ENCODE results near the gene STKLD1.
"Not testable (repeated sequence)": the region's sequence is repeated elsewhere in the genome, so short reads cannot be mapped to it uniquely, and the experiment has no call there.

STKLD1 gene

GRCh38 chr9:133375724-133376654 lies at the start of gene STKLD1, which contains the start of gene SURF4:
TSS of gene STKLD1 (plus strand) at chr9:133376366. CDS start at chr9:133376474, 108 bp downstream.
TSS of gene SURF4 (minus strand) at chr9:133376060. CDS start at chr9:133375969, 91 bp downstream.
- Histone ChIP-seq H3K27ac (peak within 1 kb of the TSS; percentile 95 to 97), H3K4me3 (peak within 1 kb of the TSS; percentile 99)
- DNase-seq (ENCODE audit: low spot score), result peak; percentile 96
- TF ChIP-seq CTCF (IDR thresholded peaks at IDR 0.05), result no peak

GRCh38 chr9:133327021-133327420 lies 49.1 kb upstream of the STKLD1 start:
- DNase-seq (ENCODE audit: low spot score); H3K27ac ChIP-seq; H3K4me3 ChIP-seq: not testable (repeated sequence)

- no peak for TF ChIP-seq CTCF (IDR thresholded peaks at IDR 0.05)
- Histone ChIP-seq H3K27ac (no peak overlapping the region), H3K4me3 (no peak overlapping the region)
- DNase-seq (ENCODE audit: low spot score), result no peak
Observed at GRCh38 chr9:133327834-133328484, 48.2 kb upstream of the STKLD1 start.

- H3K27ac ChIP-seq; H3K4me3 ChIP-seq; DNase-seq (ENCODE audit: low spot score): not testable (repeated sequence)
Observed at GRCh38 chr9:133329306-133330156, 46.6 kb upstream of the STKLD1 start.

- Histone ChIP-seq H3K4me3 (no peak overlapping the region), H3K27ac (no peak overlapping the region)
- no peak for TF ChIP-seq CTCF (IDR thresholded peaks at IDR 0.05)
- DNase-seq (ENCODE audit: low spot score), result no peak
Observed at GRCh38 chr9:133331221-133331620, 44.9 kb upstream of the STKLD1 start.

GRCh38 chr9:133331641-133332380 lies 44.4 kb upstream of the STKLD1 start:
- DNase-seq (ENCODE audit: low spot score), result no peak

More at GRCh38 chr9:133331641-133332380, 44.4 kb upstream of the STKLD1 start:
- Histone ChIP-seq H3K4me3 (no peak overlapping the region), H3K27ac (no peak overlapping the region)
- no peak for TF ChIP-seq CTCF (IDR thresholded peaks at IDR 0.05)
